ENCODE measurements around the gene PPP2R5E.

GRCh38 chr14:63443361-63443760 is 99.8 kb downstream of the PPP2R5E start:
- TF ChIP-seq POLR2A (IDR thresholded peaks at IDR 0.05): no peak
- TF ChIP-seq, protein P1, sequence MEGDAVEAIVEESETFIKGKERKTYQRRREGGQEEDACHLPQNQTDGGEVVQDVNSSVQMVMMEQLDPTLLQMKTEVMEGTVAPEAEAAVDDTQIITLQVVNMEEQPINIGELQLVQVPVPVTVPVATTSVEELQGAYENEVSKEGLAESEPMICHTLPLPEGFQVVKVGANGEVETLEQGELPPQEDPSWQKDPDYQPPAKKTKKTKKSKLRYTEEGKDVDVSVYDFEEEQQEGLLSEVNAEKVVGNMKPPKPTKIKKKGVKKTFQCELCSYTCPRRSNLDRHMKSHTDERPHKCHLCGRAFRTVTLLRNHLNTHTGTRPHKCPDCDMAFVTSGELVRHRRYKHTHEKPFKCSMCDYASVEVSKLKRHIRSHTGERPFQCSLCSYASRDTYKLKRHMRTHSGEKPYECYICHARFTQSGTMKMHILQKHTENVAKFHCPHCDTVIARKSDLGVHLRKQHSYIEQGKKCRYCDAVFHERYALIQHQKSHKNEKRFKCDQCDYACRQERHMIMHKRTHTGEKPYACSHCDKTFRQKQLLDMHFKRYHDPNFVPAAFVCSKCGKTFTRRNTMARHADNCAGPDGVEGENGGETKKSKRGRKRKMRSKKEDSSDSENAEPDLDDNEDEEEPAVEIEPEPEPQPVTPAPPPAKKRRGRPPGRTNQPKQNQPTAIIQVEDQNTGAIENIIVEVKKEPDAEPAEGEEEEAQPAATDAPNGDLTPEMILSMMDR (IDR thresholded peaks at IDR 0.05): no peak
- no peak for TF ChIP-seq POLR2AphosphoS5 (IDR thresholded peaks at IDR 0.05)

Data from breast epithelium (tissue), 3 donors.